22Rv1 (cell line): ENCODE results near the gene MTMR2.

ENCODE experiments used
- H3K27ac ChIP-seq: fragments of 450-650 bp; 2 replicates; pipeline ENCODE4 v1.5.1; 2017
- CTCF ChIP-seq: fragments of 450-650 bp; IDR thresholded peaks from 2 replicates; pipeline ENCODE4 v1.5.1; 2017; ENCODE audit warnings: mild to moderate bottlenecking
- ZFX ChIP-seq: fragments of 450-650 bp; IDR thresholded peaks from 2 replicates; pipeline ENCODE4 v1.6.1; 2017; ENCODE audit warnings: antibody characterized with exemption, borderline replicate concordance

Gene MTMR2

DNA sequence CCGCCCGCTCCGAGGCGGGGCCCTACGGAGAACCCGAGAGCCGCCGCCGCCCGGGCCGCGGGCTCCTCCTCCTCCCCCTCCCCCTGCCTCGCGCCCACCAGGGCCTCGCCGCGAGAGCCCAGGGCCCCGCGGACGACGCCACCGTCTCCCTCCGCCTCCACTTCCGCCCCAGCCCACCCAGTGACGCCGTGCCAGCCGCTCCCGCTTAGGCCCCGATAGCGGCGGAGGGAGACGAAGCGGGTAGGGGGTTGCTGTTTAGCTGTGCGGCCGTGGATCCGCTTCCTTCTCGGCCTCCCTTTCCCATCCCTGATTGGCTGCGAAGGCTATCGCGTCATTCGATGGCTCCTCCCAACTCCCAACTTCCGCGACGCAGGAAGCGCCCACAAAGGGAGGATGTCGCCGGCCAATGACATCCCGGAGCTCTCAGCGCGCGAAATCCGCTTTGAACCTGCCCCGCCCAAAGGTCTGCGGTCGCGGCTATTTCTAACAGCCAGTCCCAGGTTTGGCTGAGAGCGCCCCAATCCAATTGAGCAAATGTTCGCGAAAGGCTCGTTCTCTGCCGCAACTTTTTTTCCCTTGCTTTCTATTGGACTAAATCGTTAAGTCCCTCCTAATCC lies 134.3 kb downstream of the MTMR2 start, which contains the start of gene FAM76B:
Gene FAM76B, minus strand, starts transcription at position 277 of the 617 bp plus-strand sequence. CDS start 304 bp downstream, outside the sequence.
- peak within 1 kb of the TSS; percentile 96 for H3K27ac ChIP-seq
- no peak for TF ChIP-seq CTCF
- no peak for TF ChIP-seq ZFX

GRCh38 chr11:95788921-95789505 lies 134.9 kb downstream of the MTMR2 start:
- H3K27ac ChIP-seq: peak overlapping the region; percentile 96
- no peak for TF ChIP-seq CTCF
- no peak for TF ChIP-seq ZFX
